Fibroblast of skin of back (primary cell): Measurements from ENCODE around the gene WDR45B.
"Not testable (repeated sequence)": the region's sequence is repeated elsewhere in the genome, so short reads cannot be mapped to it uniquely, and the experiment has no call there.

Experiments
- DNase-seq: peaks from one replicate; pipeline ENCODE4 v3.0.0-alpha.2; 2013

The WDR45B gene

GRCh38 chr17:82598256-82599119, 49.8 kb downstream of the WDR45B start:
- peak; percentile 62 for DNase-seq

- no peak for DNase-seq
Measured at GRCh38 chr17:82596837-82597672, 51.2 kb downstream of the WDR45B start.

DNA sequence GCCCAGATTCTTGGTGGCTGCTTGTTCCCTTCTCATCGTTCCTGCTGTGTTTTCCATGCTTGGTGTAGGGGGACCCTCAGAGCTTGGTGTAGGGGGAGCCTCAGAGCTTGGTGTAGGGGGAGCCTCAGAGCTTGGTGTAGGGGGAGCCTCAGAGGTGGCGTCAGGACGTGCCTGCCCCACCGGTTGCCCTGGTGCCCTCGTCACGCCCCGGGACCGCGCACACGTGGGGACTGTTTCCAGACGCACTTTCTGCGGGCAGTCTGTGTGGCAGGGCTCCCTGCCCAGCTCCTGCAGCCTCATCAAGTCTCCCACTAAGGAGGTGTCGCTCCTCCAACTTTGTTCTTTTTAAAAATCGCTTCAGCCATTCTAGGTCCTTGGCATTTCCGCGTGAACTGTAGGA, 51.9 kb downstream of the WDR45B start:
- DNase-seq = no peak

DNA sequence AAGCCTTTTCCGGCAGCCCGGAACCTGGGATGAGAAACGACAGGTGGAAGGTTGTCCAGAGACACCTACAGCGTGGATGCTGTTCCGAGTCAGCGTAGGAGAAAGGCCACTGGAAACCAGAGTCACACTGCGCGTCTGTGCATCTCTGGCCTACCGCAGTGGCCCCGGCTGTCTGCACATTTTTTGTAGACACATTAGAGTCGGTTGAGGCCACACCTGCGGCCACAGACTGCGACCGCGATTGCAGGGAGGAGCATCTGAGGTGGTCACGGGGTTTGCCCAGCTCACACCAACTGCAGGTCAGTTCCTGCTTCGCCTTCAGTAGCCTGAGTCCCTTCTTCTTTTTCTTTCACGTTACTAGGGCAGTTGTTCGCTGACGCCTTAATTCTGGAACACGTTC, 52.4 kb downstream of the WDR45B start:
- no peak for DNase-seq

- no peak for DNase-seq
Measured at GRCh38 chr17:82594571-82594970, 53.7 kb downstream of the WDR45B start.

- DNase-seq = no peak
Measured at GRCh38 chr17:82593590-82594087, 54.6 kb downstream of the WDR45B start.

DNA sequence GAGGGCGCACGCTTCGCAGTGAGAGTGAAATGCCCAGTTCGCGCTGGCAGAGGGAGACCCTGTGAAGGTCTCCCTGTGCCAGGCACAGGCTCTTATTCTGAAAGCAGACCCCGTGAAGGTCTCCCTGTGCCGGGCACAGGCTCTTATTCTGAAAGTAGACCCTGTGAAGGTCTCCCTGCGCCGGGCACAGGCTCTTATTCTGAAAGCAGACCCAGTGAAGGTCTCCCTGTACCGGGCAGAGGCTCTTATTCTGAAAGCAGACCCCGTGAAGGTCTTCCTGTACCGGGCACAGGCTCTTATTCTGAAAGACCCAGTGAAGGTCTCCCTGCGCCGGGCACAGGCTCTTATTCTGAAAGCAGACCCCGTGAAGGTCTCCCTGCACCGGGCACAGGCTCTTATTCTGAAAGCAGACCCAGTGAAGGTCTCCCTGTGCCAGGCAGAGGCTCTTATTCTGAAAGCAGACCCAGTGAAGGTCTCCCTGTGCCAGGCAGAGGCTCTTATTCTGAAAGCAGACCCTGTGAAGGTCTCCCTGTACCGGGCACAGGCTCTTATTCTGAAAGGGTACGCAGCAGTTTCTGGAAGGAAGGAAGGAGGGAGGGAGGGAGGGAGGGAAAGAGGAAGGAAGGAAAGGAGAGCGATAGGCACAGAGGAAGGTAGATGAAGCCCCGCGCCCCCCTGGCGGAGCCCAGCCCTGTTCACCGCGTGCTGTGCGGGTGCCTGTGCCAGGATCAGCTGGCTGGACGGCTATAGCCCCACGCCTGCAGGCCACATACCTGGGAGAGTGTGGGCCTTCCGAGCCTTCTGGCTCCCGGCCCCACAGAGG, 55.3 kb downstream of the WDR45B start:
- DNase-seq = peak; percentile 84

- no peak for DNase-seq
Measured at GRCh38 chr17:82592289-82592766, 55.9 kb downstream of the WDR45B start.

DNA sequence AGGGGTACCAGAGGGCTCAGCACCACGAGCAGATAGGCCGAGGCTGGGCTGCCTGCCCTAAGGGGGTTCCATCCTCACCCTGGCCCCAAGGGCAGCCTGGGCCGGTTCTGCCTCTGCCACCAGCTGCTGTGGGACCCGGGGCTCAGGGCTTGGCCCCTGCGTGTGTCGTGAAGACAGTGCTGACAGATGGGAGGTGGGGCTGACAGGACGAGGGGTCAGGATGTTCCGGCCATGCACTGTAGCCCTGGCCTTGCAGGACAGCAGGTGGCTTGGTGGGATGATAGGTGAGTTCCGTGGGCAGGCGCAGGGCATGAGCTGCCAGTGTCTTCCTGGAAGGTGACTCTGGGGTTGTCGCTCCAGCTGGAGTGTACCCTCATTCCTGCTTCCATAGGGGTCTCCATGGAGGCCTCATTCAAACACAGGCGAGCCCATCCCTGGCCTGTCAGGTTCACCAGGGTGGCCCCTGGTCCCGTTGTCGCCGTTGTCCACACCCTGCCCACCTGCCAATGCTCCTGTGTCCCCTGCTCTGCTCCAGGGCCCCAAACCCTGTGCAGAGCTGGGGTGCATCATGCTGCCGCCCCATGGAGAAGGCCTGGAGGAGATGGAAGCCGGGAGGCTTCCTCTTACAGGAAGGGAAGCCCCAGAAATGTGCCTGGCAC, 57.2 kb downstream of the WDR45B start:
- no peak for DNase-seq

GRCh38 chr17:82590216-82590615, 58.0 kb downstream of the WDR45B start:
- DNase-seq = no peak

DNA sequence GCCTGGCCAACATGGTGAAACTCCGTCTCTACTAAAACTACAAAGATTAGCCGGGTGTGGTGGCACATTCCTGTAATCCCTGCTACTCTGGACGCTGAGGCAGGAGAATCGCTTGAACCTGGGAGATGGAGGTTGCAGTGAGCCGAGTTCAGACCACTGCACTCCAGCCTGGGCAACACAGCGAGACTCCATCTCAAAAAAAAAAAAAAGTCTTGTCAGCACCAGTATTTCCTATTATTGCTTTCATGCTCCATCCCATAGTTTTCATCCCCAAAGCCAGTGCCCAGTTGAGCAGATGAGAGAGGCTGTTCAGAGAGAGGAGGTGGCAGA, 58.4 kb downstream of the WDR45B start:
- DNase-seq = no peak

DNA sequence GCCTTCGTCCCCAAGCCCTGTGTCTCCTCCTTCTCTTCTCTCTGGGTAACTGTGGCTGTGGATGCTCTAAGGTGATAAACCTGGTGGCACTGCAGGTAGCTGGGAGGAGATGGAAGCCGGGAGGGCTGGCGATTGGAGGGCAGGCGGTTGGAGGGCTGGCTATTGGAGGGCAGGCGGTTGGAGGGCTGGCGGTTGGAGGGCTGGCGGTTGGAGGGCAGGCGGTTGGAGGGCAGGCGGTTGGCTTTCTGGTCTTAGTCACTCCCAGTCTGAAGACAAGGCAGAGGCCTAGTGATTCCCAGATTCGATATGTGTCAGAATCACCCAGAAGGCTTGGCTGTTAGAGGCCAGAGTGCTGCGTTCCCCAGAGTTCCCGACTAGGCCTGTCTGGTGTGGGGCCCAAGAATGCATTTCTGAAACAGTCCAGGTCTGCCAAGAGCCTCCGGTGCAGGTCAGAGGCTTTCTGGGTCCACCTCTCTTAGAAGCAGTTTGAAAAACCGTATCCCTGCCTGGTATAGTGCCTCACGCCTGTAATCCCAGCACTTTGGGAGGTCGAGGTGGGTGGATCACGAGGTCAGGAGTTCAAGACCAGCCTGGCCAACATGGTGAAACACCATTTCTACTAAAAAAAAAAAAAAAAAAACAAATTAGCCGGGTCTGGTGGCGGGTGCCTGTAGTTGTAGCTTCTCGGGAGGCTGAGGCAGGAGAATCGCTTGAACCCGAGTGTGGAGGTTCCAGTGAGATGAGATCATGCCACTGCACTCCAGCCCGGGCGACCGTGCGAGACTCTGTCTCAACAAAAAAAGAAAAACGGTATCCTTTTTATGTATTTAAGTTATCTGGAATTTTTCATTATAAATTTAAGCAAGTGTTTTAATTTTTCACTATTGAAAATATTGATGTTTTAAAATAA, 59.7 kb downstream of the WDR45B start:
- no peak for DNase-seq

DNA sequence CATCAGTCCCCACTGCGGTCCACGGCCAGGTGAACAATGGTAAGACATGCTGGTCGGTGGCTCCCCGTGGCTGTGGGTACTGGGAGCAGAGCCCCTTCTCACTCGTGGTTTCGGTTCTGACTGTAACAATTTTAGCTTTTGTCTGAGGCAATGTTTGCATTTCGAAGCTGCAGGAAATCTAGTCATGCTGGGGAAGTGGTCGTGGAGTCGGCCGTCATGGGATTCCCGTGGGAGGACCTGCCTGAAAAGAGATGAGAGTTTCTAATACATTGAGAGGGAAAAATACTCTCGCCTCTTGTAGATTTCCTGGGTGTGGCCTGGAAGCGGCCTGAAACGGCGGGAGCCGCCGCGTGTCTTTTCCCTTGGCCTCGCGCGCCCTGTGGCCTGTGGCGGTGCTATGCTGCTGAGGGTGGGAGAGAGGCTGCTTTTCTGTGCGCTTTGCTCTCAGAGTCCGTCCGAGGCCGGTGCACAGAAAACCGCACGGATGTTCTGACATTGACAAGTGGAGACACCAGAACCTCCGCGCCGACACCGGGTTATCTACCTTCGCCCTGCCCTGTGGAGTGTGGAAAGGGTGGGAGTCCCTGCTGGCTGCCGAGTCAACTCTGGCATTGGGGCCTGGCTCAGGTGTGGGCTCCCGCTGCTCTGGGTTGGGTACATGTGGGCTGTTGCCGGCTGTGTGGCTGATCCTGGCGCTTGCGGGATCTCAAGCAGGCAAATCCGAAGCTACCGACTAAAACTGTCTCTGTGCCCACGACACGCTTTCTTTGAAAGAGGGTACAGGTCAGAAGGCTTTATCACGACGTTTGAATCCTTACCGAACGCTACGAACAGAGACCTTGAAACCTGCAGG, 60.8 kb downstream of the WDR45B start:
- peak; percentile 21 for DNase-seq

GRCh38 chr17:82586576-82587233, 61.5 kb downstream of the WDR45B start:
- DNase-seq = no peak

GRCh38 chr17:82585935-82586575, 62.2 kb downstream of the WDR45B start:
- not testable (repeated sequence) for DNase-seq

DNA sequence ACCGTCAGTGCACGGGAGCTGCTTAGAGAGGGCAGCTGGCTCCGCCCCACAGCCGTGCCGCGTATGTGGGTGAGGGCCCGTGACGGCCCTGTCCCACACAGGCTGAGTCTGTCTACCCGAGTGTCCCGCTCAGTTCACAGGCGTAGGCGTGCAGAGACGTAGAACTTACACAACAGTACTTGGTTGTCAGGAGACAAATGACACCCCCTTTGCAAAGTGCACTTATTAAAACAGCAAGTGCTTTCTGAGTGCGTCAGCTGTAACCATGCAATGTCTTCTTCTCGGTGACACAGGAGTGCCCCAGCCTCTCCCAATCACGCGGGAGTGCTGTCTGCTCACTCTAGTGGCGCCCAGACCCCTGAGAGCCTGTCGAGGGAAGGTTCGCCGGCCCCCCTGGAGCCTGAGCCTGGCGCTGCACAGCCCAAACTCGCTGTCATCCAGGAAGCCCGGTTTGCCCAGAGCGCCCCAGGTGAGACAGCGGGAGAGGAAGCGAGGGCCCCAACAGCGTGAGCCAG, 64.5 kb downstream of the WDR45B start:
- DNase-seq = no peak

GRCh38 chr17:82582709-82583108, 65.5 kb downstream of the WDR45B start:
- no peak for DNase-seq

DNA sequence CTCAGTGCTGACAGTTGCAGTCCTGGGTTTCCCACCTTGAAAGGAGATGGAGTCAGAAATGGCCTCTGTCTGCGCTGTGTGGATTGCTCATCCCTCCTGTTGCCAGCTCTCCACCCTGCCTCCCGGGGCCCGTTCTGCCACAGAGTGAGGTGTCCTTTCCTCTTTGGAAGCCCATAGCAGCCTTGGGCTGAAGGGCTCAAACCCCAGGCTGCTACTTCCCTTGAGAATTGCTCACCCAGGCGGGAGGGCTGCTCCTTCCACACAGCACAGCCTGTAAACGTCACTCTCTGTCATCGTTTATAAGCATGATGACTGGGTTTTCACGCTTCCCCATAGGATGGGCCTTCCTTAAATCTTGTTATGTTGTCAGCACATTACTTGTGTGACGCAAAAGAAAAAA, 66.0 kb downstream of the WDR45B start:
- no peak for DNase-seq

DNA sequence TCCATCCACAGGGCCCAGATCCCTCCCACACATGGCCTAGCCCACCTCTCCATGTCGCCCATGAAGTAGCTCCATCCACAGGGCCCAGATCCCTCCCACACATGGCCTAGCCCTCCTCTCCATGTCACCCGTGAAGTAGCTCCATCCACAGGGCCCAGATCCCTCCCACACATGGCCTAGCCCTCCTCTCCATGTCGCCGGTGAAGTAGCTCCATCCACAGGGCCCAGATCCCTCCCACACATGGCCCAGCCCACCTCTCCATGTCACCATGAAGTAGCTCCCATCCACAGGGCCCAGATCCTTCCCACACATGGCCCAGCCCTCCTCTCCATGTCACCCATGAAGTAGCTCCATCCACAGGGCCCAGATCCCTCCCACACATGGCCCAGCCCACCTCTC, 68.3 kb downstream of the WDR45B start:
- DNase-seq = not testable (repeated sequence)
